NCI-H2171 treated with DMSO at 0.1 percent for 48 hours (cell line): ENCODE measurements around the gene KRTAP5-1.

Experiments
- DNase-seq: peaks from one replicate; lab custom pipeline; 2025; lab: John Stamatoyannopoulos, UW

The KRTAP5-1 gene

DNA sequence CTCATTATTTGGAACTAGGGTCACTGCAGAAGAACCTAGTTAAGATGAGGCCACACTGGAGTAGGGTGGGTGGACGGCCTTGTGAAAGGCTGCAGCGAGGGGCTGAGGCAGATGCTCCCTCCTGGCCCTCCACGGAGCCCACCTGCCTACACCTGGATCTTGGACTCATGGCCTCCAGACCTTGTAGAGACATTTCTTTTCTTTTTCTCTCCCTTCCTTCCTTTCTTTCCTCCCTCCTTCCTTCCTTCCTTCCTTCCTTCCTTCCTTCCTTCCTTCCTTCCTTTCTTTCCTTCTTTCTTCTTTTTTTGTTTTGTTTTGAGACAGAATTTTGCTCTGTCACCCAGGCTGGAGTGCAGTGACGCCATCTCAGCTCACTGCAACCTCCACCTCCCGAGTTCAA is 39.7 kb downstream of the KRTAP5-1 start:
- no peak for DNase-seq

DNA sequence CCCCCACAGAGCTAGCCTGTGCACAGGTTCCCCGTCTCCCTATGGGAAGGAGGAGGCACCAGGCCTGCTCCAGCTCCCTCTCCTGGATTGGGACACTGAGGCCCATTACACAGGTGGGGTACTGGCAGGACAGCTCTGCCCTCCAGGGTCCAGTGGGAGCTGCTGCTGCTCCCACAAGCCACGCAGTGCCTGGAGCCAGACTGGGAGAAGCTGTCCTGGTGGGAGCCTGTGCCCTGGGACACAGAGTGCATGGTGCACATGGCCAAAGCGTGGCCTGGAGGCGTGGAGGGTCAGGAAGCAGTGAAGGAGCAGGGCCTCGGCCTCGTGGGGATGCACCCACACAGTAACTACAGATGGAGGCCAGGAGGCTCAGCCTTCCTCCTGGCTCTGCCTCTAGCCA is 40.5 kb downstream of the KRTAP5-1 start:
- no peak for DNase-seq

DNA sequence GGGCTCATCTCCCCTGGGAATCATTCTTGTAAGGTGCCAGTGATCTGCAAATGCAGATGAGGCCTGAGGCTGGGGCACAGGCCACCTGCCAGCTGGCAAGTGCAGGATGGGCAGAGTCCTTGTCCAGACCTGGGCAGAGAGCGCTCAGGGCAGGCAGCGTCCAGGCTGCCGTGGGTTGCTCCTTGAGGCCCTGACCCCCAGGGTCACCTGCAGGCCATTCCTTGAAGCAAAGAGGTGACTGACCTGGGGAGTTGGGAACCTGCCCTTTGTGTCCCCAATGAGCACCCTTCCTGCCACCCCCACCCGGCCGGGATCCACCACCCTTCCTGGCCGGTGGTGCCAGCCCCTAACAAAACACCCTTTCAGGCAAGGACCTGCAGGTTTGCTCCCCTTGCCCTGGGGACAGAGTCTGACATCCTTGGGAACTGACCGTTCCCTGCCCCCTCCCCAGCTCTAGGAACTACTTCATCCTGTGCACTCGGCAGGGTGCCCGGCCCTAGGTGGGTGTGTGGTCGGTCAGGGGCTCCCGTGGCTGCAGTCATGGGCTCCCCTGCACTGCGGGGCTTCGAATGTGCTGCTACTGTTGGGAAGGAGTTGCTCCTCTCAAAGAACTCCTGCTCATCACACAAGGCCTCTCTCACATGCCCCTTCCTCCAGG is 41.3 kb downstream of the KRTAP5-1 start:
- no peak for DNase-seq

DNA sequence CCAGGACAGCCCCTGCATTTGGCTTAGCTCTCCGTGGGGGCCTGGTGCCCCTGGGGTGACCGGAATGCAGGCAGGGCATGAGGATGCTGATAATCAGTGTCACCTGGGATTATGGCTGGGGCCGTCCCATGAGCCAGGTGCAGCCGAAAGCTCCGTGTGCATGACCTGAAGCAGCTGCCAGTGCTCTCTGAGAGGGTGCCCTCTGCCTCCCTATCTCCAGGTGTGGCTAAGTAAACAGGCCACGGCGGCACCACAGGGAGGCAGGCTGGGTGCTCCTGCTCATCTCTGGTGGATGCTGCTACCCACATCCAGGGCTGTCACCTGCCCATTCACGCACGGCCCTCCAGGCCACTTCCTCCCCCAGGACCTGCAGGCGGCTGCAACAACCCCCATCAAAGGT is 42.8 kb downstream of the KRTAP5-1 start:
- no peak for DNase-seq

DNA sequence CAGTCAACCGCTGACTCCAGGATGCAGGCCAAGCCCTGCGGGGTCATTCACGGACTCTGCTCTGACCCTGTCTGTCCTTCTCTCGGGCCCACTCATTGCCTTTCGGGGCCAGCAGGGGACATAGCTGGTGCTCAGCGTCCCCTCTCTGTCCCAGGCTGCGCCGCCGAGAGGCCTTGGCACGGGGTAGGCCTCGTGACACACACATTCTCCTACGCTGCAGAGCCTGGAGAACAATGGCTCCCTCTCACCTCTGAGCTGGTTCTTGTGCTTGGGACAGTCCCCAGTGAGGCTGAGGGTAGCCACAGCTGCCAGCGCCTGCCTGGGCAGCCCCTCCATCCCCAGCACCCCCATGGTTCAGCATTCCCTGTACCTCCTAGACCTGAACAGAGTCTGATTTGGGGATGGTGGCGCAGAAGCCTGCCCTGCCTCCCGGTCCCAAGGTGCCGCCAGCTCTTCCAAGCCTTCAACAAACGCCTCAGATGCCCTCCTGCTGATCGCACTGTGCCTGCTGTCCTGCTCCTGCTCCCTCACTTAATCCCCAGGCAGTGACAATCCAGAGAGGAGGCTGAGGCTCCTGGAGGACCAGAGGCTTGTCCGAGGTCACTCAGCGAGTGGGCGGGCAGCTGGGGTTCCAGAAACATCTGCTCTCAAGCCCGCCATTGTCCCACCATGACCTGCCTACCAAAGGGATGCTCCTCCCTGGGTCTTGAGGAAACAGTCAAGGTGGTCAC is 43.4 kb downstream of the KRTAP5-1 start:
- DNase-seq: no peak

DNA sequence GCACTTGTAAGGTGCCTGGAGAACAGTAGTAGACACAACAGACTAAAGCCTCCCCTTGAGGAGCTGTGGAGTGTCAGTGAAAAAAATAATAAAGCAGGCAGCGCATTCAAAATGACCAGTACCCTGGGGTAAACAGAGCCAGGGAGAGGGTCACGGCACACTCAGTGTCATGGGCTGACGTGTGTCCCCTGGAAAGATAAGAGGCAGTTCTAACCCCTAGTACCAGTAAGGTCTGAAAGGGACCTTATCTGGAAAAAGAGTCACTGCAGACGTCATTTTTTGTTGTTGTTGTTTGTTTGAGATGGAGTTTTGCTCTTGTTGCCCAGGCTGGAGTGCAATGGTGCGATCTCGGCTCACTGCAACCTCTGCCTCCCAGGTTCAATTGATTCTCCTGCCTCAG is 45.0 kb downstream of the KRTAP5-1 start:
- DNase-seq: no peak

DNA sequence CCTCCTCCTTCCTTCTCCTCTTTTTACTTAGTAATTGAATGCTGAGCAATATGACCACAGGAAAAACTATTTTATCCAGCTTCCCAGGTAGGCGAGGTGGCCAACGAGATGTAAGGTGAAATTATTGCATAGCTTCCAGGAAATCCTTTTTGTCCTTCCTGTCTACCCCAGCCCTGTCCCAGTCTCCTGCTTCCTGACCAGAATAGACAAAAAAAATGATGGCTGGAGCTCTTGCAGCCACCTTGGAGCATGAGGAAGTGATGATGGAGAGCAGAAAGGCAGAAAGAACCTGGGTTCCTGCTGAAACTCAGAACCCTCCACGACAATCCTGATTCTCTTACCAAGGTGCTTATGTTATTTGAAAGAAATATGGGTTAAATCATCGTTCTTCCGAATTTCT is 46.9 kb downstream of the KRTAP5-1 start:
- DNase-seq: no peak

DNA sequence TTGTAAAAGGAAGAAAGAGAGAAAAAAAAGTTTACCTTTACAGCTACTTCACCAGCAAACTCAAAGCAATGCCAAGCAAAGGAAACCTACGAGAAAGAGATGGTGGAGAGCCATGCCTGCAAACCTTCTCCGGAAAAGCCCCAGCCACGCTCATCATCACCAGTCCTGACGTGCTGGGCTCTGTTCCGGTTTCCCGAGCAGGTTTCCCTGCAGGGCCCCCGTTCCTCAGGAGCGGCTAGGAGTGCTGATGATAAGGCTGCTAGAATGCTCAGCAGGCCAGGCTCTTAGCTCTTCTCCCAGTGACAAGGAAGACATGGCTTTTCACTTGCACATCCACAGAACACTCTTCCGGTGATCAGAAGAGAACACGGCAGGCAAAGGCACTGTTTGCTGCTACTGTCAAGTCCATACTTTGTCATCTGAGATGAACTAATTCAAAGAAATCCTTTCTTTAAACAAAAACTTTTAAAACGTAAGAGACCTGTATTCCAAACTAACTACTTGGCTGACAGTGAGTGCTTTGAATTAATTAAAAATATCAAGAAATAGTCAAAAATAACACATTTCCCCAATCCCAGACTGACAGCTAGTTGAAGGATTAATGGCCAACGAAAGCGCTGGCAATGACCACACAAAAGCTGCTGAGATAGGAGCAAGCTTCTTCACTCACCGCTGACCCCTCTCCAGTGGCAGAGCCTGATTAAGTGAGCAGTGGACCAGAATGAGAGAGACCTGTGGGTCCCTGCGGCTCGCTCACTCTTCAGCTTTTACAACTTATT is 48.8 kb downstream of the KRTAP5-1 start:
- no peak for DNase-seq

DNA sequence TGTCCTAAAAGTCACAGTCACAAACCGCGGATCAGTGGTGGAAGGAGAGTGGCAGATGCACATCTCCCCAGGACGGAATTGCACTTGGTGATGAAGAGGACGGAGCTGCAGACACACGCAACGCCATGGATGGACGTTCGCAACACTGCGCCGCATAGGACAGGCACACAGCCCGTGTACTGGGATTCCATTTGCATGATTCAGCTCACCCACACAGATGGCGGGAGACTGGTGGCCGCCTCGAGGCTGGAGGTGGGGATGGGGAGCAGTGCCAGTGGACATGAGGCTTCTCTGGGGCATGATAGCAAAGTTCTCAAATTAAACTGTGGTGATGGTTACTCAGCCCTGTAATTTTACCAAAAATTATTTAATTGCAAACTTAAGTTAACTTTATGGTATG is 50.4 kb downstream of the KRTAP5-1 start:
- no peak for DNase-seq
